Astrocyte of the cerebellum (primary cell): Measurements from ENCODE around the gene TLE4.

Source experiments
- DNase-seq: peaks from one replicate; pipeline ENCODE4 v3.0.0-alpha.2; 2011; ENCODE audit warnings: low read depth
- H3K4me3 ChIP-seq: 2 replicates; pipeline ENCODE4 v1.5.1; 2011; ENCODE audit warnings: mild to moderate bottlenecking, low read depth, low read length, moderate library complexity
- CTCF ChIP-seq: IDR thresholded peaks from 2 replicates; pipeline ENCODE4 v1.5.1; 2012; ENCODE audit warnings: low read length, low read depth, moderate library complexity, mild to moderate bottlenecking; ENCODE audit errors: missing control alignments
- in situ Hi-C: cut with HindIII; loops from 2 replicates; pipeline ENCODE4 v1.10.0; 2017; ENCODE audit warnings: low sequenced_read_pairs

Gene TLE4

GRCh38 chr9:79570448-79571308 lies 1.1 kb upstream of the TLE4 start:
- DNase-seq = peak; percentile 61
- no peak for TF ChIP-seq CTCF
- peak overlapping the region; percentile 63 for H3K4me3 ChIP-seq
- in situ Hi-C loops = no loop called here

GRCh38 chr9:79572032-79572607 lies 355 bp downstream of the TLE4 start:
- H3K4me3 ChIP-seq = peak overlapping the region; percentile 77
- no peak for TF ChIP-seq CTCF
- no peak for DNase-seq
- in situ Hi-C loops = no loop called here

- in situ Hi-C loops = no loop called here
- no peak for TF ChIP-seq CTCF
- no peak for DNase-seq
- peak overlapping the region; percentile 77 for H3K4me3 ChIP-seq
Measured at GRCh38 chr9:79572608-79573411, 1.0 kb downstream of the TLE4 start.

- no peak for DNase-seq
- H3K4me3 ChIP-seq = peak overlapping the region; percentile 77
- in situ Hi-C loops = no loop called here
Measured at GRCh38 chr9:79573412-79573923, 1.7 kb downstream of the TLE4 start.

GRCh38 chr9:79574136-79574535 lies 2.4 kb downstream of the TLE4 start:
- H3K4me3 ChIP-seq = peak overlapping the region; percentile 77
- no peak for DNase-seq
- in situ Hi-C loops = no loop called here
- no peak for TF ChIP-seq CTCF

More at GRCh38 chr9:79573412-79573923, 1.7 kb downstream of the TLE4 start:
- TF ChIP-seq CTCF = no peak

- TF ChIP-seq CTCF = no peak
- DNase-seq = no peak
- H3K4me3 ChIP-seq = peak overlapping the region; percentile 77
- in situ Hi-C loops = no loop called here
Measured at GRCh38 chr9:79574781-79575180, 3.0 kb downstream of the TLE4 start.
